NT2/D1 (cell line): ENCODE measurements around the gene MAVS.
"Not testable (repeated sequence)": the region's sequence is repeated elsewhere in the genome, so short reads cannot be mapped to it uniquely, and the experiment has no call there.

ENCODE experiments used
- DNase-seq: peaks from one replicate; pipeline ENCODE4 v3.0.0-alpha.2; 2011; ENCODE audit warnings: low read depth, low spot score
- H3K27me3 ChIP-seq: 2 replicates; pipeline ENCODE4 v1.6.0; 2011; ENCODE audit warnings: mild to moderate bottlenecking; ENCODE audit not compliant: insufficient read length, insufficient read depth
- H3K36me3 ChIP-seq: 2 replicates; pipeline ENCODE4 v1.6.1; 2011; ENCODE audit warnings: mild to moderate bottlenecking, low read length, mixed read lengths; ENCODE audit not compliant: insufficient read depth, insufficient read length
- H3K4me1 ChIP-seq: 2 replicates; pipeline ENCODE4 v1.5.1; 2011; ENCODE audit not compliant: insufficient read depth, insufficient read length
- H3K4me3 ChIP-seq: 2 replicates; pipeline ENCODE4 v1.5.1; 2011; ENCODE audit warnings: low read depth; ENCODE audit not compliant: insufficient read length
- H3K9ac ChIP-seq: 2 replicates; pipeline ENCODE4 v1.6.0; 2011; ENCODE audit warnings: low read depth; ENCODE audit not compliant: insufficient read length
- H3K9me3 ChIP-seq: 2 replicates; pipeline ENCODE4 v1.5.1; 2011; ENCODE audit warnings: mild to moderate bottlenecking, low read length; ENCODE audit not compliant: insufficient read depth
- SUZ12 ChIP-seq: IDR thresholded peaks from 2 replicates; pipeline ENCODE4 v1.6.1; 2011; ENCODE audit not compliant: insufficient read length, insufficient read depth; ENCODE audit errors: extremely low read depth
- YY1 ChIP-seq: IDR thresholded peaks from 2 replicates; pipeline ENCODE4 v1.6.1; 2011; ENCODE audit not compliant: insufficient read length, insufficient read depth
- ZNF274 ChIP-seq: IDR thresholded peaks from 2 replicates; pipeline ENCODE4 v1.6.1; 2011; ENCODE audit warnings: mild to moderate bottlenecking, low read depth, low read length

Gene MAVS

GRCh38 chr20:3823881-3824280 lies 22.8 kb upstream of the MAVS start:
- no peak overlapping the region for H3K9ac ChIP-seq
- H3K27me3 ChIP-seq, result no peaks in the 10 kb centered on the region

GRCh38 chr20:3825526-3825925 lies 21.1 kb upstream of the MAVS start:
- DNase-seq, result no peak
- Histone ChIP-seq H3K4me1 (no peaks in the 10 kb centered on the region), H3K4me3 (no peak overlapping the region), H3K9ac (no peak overlapping the region), H3K36me3 (peaks cover 39% of the 10 kb centered on the region), H3K27me3 (no peaks in the 10 kb centered on the region), H3K9me3 (no peaks in the 10 kb centered on the region)
- TF ChIP-seq YY1 (no peak), ZNF274 (no peak), SUZ12 (no peak)

More at GRCh38 chr20:3823881-3824280, 22.8 kb upstream of the MAVS start:
- TF ChIP-seq ZNF274 (no peak), SUZ12 (no peak), YY1 (no peak)
- no peak for DNase-seq
- no peak overlapping the region for H3K4me3 ChIP-seq
- H3K9me3 ChIP-seq, result no peaks in the 10 kb centered on the region
- H3K4me1 ChIP-seq, result peaks cover 4% of the 10 kb centered on the region
- peaks cover 39% of the 10 kb centered on the region for H3K36me3 ChIP-seq

GRCh38 chr20:3826420-3826819 lies 20.2 kb upstream of the MAVS start:
- Histone ChIP-seq H3K4me1 (no peaks in the 10 kb centered on the region), H3K36me3 (peaks cover 39% of the 10 kb centered on the region), H3K27me3 (no peaks in the 10 kb centered on the region), H3K4me3 (no peak overlapping the region), H3K9ac (no peak overlapping the region), H3K9me3 (no peaks in the 10 kb centered on the region)
- no peak for DNase-seq
- TF ChIP-seq SUZ12, result no peak
- TF ChIP-seq YY1, result no peak
- TF ChIP-seq ZNF274, result no peak

- Histone ChIP-seq H3K9me3 (no peaks in the 10 kb centered on the region), H3K27me3 (no peaks in the 10 kb centered on the region), H3K9ac (no peak overlapping the region), H3K36me3 (peaks cover 24% of the 10 kb centered on the region), H3K4me1 (no peaks in the 10 kb centered on the region), H3K4me3 (no peak overlapping the region)
- no peak for TF ChIP-seq YY1
- no peak for TF ChIP-seq SUZ12
- TF ChIP-seq ZNF274, result no peak
- DNase-seq, result no peak
Observed at GRCh38 chr20:3828798-3829197, 17.8 kb upstream of the MAVS start.

GRCh38 chr20:3829891-3830290 lies 16.7 kb upstream of the MAVS start:
- not testable (repeated sequence) for DNase-seq

GRCh38 chr20:3836132-3836531 lies 10.5 kb upstream of the MAVS start:
- DNase-seq, result no peak
- Histone ChIP-seq H3K9ac (no peak overlapping the region), H3K9me3 (no peaks in the 10 kb centered on the region), H3K4me3 (no peak overlapping the region), H3K4me1 (no peaks in the 10 kb centered on the region), H3K27me3 (no peaks in the 10 kb centered on the region), H3K36me3 (no peaks in the 10 kb centered on the region)
- TF ChIP-seq SUZ12, result no peak
- TF ChIP-seq ZNF274, result no peak
- no peak for TF ChIP-seq YY1

More at GRCh38 chr20:3829891-3830290, 16.7 kb upstream of the MAVS start:
- H3K4me1 ChIP-seq, H3K27me3 ChIP-seq, H3K9ac ChIP-seq, H3K4me3 ChIP-seq, H3K9me3 ChIP-seq: not testable (repeated sequence)
- peaks cover 17% of the 10 kb centered on the region for H3K36me3 ChIP-seq

GRCh38 chr20:3839328-3839727 lies 7.3 kb upstream of the MAVS start:
- Histone ChIP-seq H3K9ac (no peak overlapping the region), H3K9me3 (no peaks in the 10 kb centered on the region), H3K36me3 (no peaks in the 10 kb centered on the region), H3K4me3 (no peak overlapping the region), H3K27me3 (no peaks in the 10 kb centered on the region), H3K4me1 (no peaks in the 10 kb centered on the region)
- TF ChIP-seq ZNF274, result no peak
- DNase-seq, result no peak

GRCh38 chr20:3840201-3840600 lies 6.4 kb upstream of the MAVS start:
- not testable (repeated sequence) for H3K27me3 ChIP-seq, H3K9ac ChIP-seq, H3K9me3 ChIP-seq, H3K4me3 ChIP-seq, H3K4me1 ChIP-seq, H3K36me3 ChIP-seq, DNase-seq
